GM19240 (cell line): ENCODE results near the gene KIAA0408.
A peak's percentile ranks its signal among the peaks of the same experiment; 100 is the strongest.

Experiments used
- DNase-seq: peaks from one replicate; pipeline ENCODE4 v3.0.0; 2011; ENCODE audit warnings: low spot score; ENCODE audit not compliant: insufficient read length

Gene KIAA0408

GRCh38 chr6:127459231-127459641 is at the start of gene KIAA0408:
Gene KIAA0408 (minus strand): TSS chr6:127459389. CDS start chr6:127453981, 5,408 bp downstream.
- no peak for DNase-seq

GRCh38 chr6:127506894-127507293 is 47.7 kb upstream of the KIAA0408 start:
- DNase-seq: no peak

- no peak for DNase-seq
Measured at GRCh38 chr6:127503022-127503421, 43.8 kb upstream of the KIAA0408 start.

- DNase-seq: no peak
Measured at GRCh38 chr6:127497410-127497809, 38.2 kb upstream of the KIAA0408 start.

- DNase-seq: no peak
Measured at GRCh38 chr6:127496471-127496870, 37.3 kb upstream of the KIAA0408 start.

GRCh38 chr6:127494240-127494767 is 35.1 kb upstream of the KIAA0408 start:
- DNase-seq: no peak

- DNase-seq: no peak
Measured at GRCh38 chr6:127489248-127489647, 30.1 kb upstream of the KIAA0408 start.

- no peak for DNase-seq
Measured at GRCh38 chr6:127486934-127487333, 27.7 kb upstream of the KIAA0408 start.

GRCh38 chr6:127484212-127484863 is 25.1 kb upstream of the KIAA0408 start:
- DNase-seq: peak; percentile 38

GRCh38 chr6:127483399-127484055 is 24.3 kb upstream of the KIAA0408 start:
- DNase-seq: no peak

- DNase-seq: no peak
Measured at GRCh38 chr6:127482325-127482724, 23.1 kb upstream of the KIAA0408 start.

- no peak for DNase-seq
Measured at GRCh38 chr6:127481628-127482027, 22.4 kb upstream of the KIAA0408 start.

- no peak for DNase-seq
Measured at GRCh38 chr6:127481111-127481510, 21.9 kb upstream of the KIAA0408 start.

- DNase-seq: no peak
Measured at GRCh38 chr6:127477658-127478057, 18.5 kb upstream of the KIAA0408 start.

- DNase-seq: no peak
Measured at GRCh38 chr6:127475823-127476176, 16.6 kb upstream of the KIAA0408 start.

GRCh38 chr6:127475135-127475822 is 16.1 kb upstream of the KIAA0408 start:
- no peak for DNase-seq

- DNase-seq: no peak
Measured at GRCh38 chr6:127471379-127472255, 12.4 kb upstream of the KIAA0408 start.

GRCh38 chr6:127468936-127469335 is 9.7 kb upstream of the KIAA0408 start:
- no peak for DNase-seq

GRCh38 chr6:127466416-127466815 is 7.2 kb upstream of the KIAA0408 start:
- DNase-seq: no peak

- peak; percentile 33 for DNase-seq
Measured at GRCh38 chr6:127464881-127465459, 5.8 kb upstream of the KIAA0408 start.
